Measurements from ENCODE around the gene NELFB. TPM values are rescaled to one million over a fixed set of nuclear protein-coding genes. Genes with fewer than 3 reads are reported as not detected.

NELFB gene
- total RNA-seq, 2 donors from 2014 or later, result 73.3 to 86.6 TPM

GRCh38 chr9:137299203-137299565, 44.1 kb downstream of the NELFB start:
- Mint-ChIP-seq H3K9me3 (peaks cover 5% of the 10 kb centered on the region), H3K4me3 (peak overlapping the region; percentile 71), H3K4me1 (peaks cover 25% of the 10 kb centered on the region), H3K27me3 (ENCODE audit: insufficient read depth) (peaks cover 52% of the 10 kb centered on the region), H3K36me3 (ENCODE audit: low read depth) (no peaks in the 10 kb centered on the region), H3K27ac (no peak overlapping the region)
- H3K9me3 ChIP-seq (ENCODE audit: control insufficient read depth, low read length), result no peaks in the 10 kb centered on the region
- DNase-seq, result peak; percentile 82
- TF ChIP-seq, protein P1, sequence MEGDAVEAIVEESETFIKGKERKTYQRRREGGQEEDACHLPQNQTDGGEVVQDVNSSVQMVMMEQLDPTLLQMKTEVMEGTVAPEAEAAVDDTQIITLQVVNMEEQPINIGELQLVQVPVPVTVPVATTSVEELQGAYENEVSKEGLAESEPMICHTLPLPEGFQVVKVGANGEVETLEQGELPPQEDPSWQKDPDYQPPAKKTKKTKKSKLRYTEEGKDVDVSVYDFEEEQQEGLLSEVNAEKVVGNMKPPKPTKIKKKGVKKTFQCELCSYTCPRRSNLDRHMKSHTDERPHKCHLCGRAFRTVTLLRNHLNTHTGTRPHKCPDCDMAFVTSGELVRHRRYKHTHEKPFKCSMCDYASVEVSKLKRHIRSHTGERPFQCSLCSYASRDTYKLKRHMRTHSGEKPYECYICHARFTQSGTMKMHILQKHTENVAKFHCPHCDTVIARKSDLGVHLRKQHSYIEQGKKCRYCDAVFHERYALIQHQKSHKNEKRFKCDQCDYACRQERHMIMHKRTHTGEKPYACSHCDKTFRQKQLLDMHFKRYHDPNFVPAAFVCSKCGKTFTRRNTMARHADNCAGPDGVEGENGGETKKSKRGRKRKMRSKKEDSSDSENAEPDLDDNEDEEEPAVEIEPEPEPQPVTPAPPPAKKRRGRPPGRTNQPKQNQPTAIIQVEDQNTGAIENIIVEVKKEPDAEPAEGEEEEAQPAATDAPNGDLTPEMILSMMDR (conservative IDR thresholded peaks at IDR 0.05), result peak; percentile 33
- H3K27ac ChIP-seq (ENCODE audit: low read depth, low read length), result peak overlapping the region; percentile 61
- peaks cover 3% of the 10 kb centered on the region for H3K4me1 ChIP-seq (ENCODE audit: control insufficient read depth, insufficient read depth, low read length)
- no peak overlapping the region for H3K4me3 ChIP-seq (ENCODE audit: low read length)
- H3K9ac ChIP-seq (ENCODE audit: extremely low read depth, low read length, poor library complexity, severe bottlenecking), result no peak overlapping the region
- H3K36me3 ChIP-seq (ENCODE audit: control insufficient read depth, insufficient read depth, low read length), result no peaks in the 10 kb centered on the region
- 20% methylated on average over 8 to 10 of the region's 10 CpGs for WGBS, 2 experiments (ENCODE audit: insufficient coverage in 1 of 2, insufficient read length in 1 of 2)
- H3K27me3 ChIP-seq (ENCODE audit: control insufficient read depth, insufficient read depth, low read length, poor library complexity, severe bottlenecking), result peaks cover 66% of the 10 kb centered on the region

- Mint-ChIP-seq H3K9me3 (no peaks in the 10 kb centered on the region), H3K27me3 (ENCODE audit: insufficient read depth) (peaks cover 44% of the 10 kb centered on the region), H3K36me3 (ENCODE audit: low read depth) (no peaks in the 10 kb centered on the region), H3K4me1 (peaks cover 25% of the 10 kb centered on the region), H3K27ac (no peak overlapping the region), H3K4me3 (peak overlapping the region; percentile 71)
- DNase-seq, result peak; percentile 73
- Histone ChIP-seq H3K27ac (ENCODE audit: low read depth, low read length) (no peak overlapping the region), H3K9ac (ENCODE audit: extremely low read depth, low read length, poor library complexity, severe bottlenecking) (no peak overlapping the region), H3K36me3 (ENCODE audit: control insufficient read depth, insufficient read depth, low read length) (no peaks in the 10 kb centered on the region), H3K27me3 (ENCODE audit: control insufficient read depth, insufficient read depth, low read length, poor library complexity, severe bottlenecking) (peaks cover 61% of the 10 kb centered on the region), H3K4me1 (ENCODE audit: control insufficient read depth, insufficient read depth, low read length) (peaks cover 3% of the 10 kb centered on the region), H3K4me3 (ENCODE audit: low read length) (peak overlapping the region; percentile 90), H3K9me3 (ENCODE audit: control insufficient read depth, low read length) (no peaks in the 10 kb centered on the region)
- TF ChIP-seq, protein P1 (conservative IDR thresholded peaks at IDR 0.05), result no peak
- 12 to 17% methylated on average over 11 to 15 of the region's 16 CpGs for WGBS, 2 experiments (ENCODE audit: insufficient coverage in 1 of 2, insufficient read length in 1 of 2)
These were observed 44.8 kb downstream of the NELFB start for GRCh38 chr9:137299938-137300337.

DNA sequence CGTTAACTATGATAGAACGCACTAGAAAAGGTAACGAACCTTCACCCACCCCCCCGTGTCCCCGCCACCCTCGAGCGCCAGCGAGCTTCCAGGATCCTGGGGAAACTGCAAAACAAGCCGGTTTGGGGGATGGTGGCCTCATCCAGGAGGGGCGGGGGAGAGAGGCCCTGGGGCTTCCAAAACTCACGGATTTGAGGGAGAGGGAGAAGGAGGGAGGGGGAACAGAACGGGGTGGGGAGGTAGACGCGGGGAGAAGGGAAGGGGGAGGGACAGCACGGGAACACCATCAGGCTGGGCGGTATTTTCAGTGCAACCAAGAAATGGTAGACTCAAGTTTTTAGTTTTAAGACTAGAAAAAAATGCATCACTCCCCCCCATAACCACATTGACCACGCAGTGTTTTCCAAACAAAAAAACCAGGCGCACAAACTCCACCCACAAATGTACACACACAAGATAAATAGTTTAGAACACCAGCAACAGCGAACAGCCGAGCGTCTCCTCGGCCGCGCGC, 45.5 kb downstream of the NELFB start:
- peak overlapping the region; percentile 71 for H3K4me3 Mint-ChIP-seq
- H3K36me3 Mint-ChIP-seq (ENCODE audit: low read depth), result no peaks in the 10 kb centered on the region
- peaks cover 43% of the 10 kb centered on the region for H3K27me3 Mint-ChIP-seq (ENCODE audit: insufficient read depth)
- Histone ChIP-seq H3K9me3 (ENCODE audit: control insufficient read depth, low read length) (no peaks in the 10 kb centered on the region), H3K9ac (ENCODE audit: extremely low read depth, low read length, poor library complexity, severe bottlenecking) (peak overlapping the region; percentile 66), H3K4me3 (ENCODE audit: low read length) (peak overlapping the region; percentile 90), H3K27me3 (ENCODE audit: control insufficient read depth, insufficient read depth, low read length, poor library complexity, severe bottlenecking) (peaks cover 58% of the 10 kb centered on the region), H3K27ac (ENCODE audit: low read depth, low read length) (peak overlapping the region; percentile 72), H3K4me1 (ENCODE audit: control insufficient read depth, insufficient read depth, low read length) (peaks cover 3% of the 10 kb centered on the region), H3K36me3 (ENCODE audit: control insufficient read depth, insufficient read depth, low read length) (no peaks in the 10 kb centered on the region)
- TF ChIP-seq, protein P1 (conservative IDR thresholded peaks at IDR 0.05), result no peak
- H3K27ac Mint-ChIP-seq, result peak overlapping the region; percentile 65
- no peaks in the 10 kb centered on the region for H3K9me3 Mint-ChIP-seq
- peaks cover 27% of the 10 kb centered on the region for H3K4me1 Mint-ChIP-seq
- 0 to 1% methylated on average over 1 to 25 of the region's 25 CpGs for WGBS, 2 experiments (ENCODE audit: insufficient coverage in 1 of 2, insufficient read length in 1 of 2)
- DNase-seq, result peak; percentile 84

All from endodermal cell (in vitro differentiated cells).